C4-2B (cell line): Measurements from ENCODE around the gene UNCX.

Source experiments
- H3K27ac ChIP-seq: fragments of 450-650 bp; 2 replicates; pipeline ENCODE4 v1.5.1; 2017
- ZFX ChIP-seq: fragments of 450-650 bp; IDR thresholded peaks from 2 replicates; pipeline ENCODE4 v1.6.1; 2017
- TF ChIP-seq, protein P1 (sequence below): fragments of 450-650 bp; conservative IDR thresholded peaks from 2 replicates; pipeline ENCODE4 v1.5.1; 2017; ENCODE audit warnings: mild to moderate bottlenecking

UNCX gene

DNA sequence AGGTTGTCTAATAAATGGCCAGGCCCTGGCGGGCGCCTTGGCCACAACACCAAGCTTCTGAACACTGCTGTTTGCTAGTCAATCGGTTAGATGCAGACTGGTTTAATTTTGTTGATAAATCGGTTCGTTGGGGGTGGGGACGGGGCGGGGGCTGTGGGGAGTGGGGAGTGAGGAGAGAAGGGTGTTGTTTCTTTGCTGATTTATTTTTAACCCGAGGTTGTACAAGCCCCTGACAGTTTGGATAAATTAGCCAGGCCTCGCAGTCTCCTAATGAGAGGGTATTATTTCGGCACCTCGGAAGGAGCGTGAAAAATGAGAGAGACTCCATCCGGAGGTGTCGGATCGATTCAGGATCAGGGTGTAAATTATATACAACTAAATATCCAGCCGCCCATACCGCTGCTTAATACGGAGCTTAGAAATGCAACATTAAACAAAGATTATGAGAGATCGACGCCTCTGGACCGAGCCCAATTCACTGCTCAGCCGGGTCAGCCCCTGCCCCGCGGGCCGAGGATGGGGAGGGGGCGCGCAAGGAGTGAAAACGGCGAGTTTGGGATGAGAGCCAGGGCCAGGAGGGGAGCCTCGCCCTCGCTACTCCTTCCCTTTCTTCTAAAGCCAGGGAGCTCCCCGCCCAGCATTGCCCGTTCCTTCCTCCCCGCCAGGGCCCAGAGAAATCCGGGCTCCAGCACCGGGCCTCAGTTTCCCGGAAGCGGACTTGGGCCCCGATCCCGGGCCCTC is 8.0 kb downstream of the UNCX start:
- TF ChIP-seq ZFX: no peak
- TF ChIP-seq, protein P1, sequence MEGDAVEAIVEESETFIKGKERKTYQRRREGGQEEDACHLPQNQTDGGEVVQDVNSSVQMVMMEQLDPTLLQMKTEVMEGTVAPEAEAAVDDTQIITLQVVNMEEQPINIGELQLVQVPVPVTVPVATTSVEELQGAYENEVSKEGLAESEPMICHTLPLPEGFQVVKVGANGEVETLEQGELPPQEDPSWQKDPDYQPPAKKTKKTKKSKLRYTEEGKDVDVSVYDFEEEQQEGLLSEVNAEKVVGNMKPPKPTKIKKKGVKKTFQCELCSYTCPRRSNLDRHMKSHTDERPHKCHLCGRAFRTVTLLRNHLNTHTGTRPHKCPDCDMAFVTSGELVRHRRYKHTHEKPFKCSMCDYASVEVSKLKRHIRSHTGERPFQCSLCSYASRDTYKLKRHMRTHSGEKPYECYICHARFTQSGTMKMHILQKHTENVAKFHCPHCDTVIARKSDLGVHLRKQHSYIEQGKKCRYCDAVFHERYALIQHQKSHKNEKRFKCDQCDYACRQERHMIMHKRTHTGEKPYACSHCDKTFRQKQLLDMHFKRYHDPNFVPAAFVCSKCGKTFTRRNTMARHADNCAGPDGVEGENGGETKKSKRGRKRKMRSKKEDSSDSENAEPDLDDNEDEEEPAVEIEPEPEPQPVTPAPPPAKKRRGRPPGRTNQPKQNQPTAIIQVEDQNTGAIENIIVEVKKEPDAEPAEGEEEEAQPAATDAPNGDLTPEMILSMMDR: no peak
- no peak overlapping the region for H3K27ac ChIP-seq

DNA sequence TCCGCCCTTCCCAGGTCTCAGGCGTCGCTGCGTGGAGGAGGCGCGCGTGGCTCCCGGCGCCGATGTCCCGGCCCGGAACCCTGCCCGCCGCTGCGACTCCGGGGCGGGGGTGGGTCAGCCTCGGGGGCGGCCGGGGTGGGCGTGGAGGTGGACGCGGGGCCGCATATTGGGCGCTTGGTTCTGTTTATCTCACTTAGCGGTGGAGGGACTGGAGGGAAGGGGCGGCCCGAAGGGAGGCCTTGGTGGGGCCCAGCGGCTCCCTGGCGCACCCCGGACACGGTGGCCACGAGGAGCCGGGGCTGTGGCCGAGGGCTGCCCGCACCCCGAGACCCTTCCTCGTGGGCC is 8.6 kb downstream of the UNCX start:
- H3K27ac ChIP-seq: no peak overlapping the region
- no peak for TF ChIP-seq ZFX

DNA sequence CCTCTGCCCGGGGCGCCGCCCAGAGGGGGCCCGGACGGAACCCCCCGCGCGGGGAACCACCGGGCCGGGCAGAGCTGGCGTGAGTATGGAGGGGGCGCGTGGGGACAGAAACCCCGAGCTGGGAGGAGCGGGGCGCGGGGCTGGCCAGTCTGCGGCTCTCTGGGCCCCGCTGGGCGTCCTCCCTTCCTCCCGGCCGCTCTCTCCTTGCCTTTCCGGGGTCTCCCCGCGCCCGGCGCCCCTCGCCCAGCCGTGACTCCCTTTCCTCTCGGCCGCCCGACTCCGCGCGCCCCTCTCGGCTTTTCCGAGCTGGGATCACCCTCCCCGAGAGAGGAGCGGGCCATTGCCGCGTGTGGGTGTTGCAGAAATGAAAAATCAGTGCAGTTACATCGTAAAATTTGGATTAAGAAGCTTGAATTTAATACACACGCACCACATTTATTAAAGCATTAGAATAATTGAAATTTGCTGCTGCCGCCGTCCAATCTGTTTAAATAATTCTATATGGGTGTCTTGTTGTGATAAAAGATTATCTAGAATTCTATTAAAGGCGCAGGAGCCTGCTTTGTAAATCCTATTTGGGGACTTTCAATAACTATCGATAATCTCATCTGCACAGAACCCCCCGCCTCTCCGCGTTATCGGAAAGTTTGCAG is 9.1 kb downstream of the UNCX start:
- no peak for TF ChIP-seq ZFX
- TF ChIP-seq, protein P1: no peak
- no peak overlapping the region for H3K27ac ChIP-seq

DNA sequence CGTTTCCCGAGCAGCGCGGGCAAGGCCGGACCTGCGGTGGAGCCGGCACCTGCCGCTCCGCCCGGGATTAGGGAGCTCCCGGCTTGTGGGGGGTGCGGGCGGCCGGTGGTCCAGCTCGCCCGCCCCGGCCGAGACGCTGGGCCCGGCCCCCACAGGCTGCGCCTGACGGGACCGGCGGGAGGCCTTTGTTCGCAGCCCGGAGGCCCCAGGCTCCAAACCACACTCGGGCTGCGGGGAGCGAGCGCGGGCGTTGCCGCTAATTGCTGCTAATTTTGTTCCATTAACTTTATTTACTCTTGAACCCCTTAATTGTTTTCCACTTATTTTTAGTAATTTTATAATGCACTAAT is 9.6 kb downstream of the UNCX start:
- H3K27ac ChIP-seq: no peak overlapping the region
- TF ChIP-seq, protein P1: no peak
- TF ChIP-seq ZFX: no peak

DNA sequence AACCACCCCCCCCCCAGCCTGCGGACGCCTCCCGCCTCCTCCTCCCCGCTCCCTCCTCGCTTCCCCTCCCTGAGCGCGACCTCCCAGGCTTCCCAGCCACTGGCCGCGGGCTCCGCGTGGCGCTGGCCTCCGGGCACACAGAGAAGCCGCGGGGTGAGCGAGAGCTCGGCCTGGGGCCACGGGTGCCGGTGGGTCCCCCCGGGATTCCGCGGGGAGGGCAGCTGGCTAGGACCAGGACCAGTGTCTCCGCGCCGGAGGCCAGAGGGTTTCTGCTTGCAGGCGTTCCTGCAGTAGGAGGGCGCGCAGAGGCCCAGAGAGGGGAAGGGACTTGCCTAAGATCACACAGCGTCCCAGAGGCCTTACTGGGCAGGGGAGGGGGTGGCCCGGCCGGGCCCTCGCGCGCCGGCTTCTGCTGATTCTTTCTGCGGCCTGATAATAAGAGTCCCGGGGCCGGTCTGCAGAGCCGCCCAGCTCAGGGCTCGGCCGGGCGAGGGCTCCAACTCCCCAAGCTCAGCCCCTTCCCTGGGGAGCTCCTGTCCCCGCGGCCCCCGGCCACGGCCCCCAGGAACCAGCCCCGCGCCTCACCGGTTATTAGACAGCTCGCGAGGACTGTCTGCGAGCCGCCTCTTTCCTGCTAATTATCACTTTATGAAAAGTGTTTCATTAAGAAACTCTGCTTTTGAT is 10.1 kb downstream of the UNCX start:
- no peak overlapping the region for H3K27ac ChIP-seq
- no peak for TF ChIP-seq ZFX
- TF ChIP-seq, protein P1: no peak

DNA sequence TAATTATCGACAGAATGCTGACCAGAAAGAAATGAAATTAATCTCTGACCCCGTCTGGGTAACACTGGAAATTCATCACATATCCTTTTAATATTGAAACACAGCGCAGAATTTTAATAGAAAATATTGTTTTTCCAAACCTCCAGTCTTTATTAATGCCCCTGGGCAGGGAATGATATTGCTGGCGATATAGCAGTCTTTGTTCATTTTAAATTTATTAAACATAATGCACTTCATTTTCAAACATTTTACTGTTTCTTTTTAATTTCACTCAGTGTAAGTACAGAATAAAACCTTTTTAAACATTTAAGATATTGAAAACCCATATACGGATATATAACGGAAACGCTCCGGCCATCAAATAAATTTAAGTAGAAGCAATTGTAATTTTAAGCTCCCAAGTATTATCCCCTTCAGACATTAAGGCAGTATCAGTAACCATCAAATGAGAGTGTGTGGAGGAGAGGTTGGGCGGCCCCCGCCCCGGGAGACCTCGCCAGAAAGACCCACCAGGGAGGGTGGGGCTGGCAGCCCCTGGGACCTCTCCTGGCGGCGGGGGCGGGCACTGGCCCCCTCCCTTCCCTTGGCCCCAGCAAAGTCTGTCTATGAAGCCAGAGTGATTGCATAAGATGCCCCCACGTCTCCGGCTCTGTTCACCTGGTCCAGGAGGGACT is 10.8 kb downstream of the UNCX start:
- no peak overlapping the region for H3K27ac ChIP-seq
- TF ChIP-seq, protein P1: no peak
- no peak for TF ChIP-seq ZFX

DNA sequence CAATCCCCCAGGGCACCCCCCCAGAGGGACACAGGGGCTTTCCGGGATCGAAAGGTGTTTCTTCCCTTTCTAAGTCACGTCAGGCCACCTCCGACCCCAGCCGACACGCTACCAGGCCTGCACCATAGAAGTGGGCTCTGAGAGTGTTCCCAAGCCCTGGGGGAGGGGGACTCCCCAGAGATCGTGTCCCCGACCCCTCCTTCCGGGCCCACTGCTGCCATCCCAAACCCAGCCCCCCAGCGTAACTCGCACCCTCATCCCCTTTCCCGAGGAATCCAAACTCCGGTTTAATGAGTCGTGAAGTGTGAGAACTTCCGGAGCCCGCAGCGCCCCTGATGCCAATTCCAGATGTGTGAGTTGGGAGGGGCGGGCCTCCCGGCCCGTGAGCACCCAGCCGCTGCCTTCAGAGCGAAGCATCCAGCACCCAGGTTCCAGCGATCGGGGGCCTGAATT is 11.3 kb downstream of the UNCX start:
- no peak overlapping the region for H3K27ac ChIP-seq

More for the DNA sequence above, 11.3 kb downstream of the UNCX start:
- TF ChIP-seq, protein P1: no peak
- no peak for TF ChIP-seq ZFX
